GM18909 (cell line): ENCODE measurements around the gene FABP1.

ENCODE experiments used
- ATAC-seq: cut with Tn5 transposase; IDR thresholded peaks from one replicate; pipeline ENCODE4 v1.9.1; 2021; ENCODE audit warnings: mild to moderate bottlenecking; ENCODE audit not compliant: unreplicated experiment, poor library complexity

The FABP1 gene

GRCh38 chr2:88085602-88086001, 42.3 kb downstream of the FABP1 start:
- no peak for ATAC-seq

- no peak for ATAC-seq
Observed at GRCh38 chr2:88085099-88085498, 42.8 kb downstream of the FABP1 start.

GRCh38 chr2:88082781-88083180, 45.1 kb downstream of the FABP1 start:
- ATAC-seq, result no peak

- ATAC-seq, result no peak
Observed at GRCh38 chr2:88081924-88082608, 45.8 kb downstream of the FABP1 start.

GRCh38 chr2:88080545-88080944, 47.3 kb downstream of the FABP1 start:
- ATAC-seq, result no peak

GRCh38 chr2:88078643-88079172, 49.2 kb downstream of the FABP1 start:
- no peak for ATAC-seq

GRCh38 chr2:88077080-88077479, 50.8 kb downstream of the FABP1 start:
- no peak for ATAC-seq

- ATAC-seq, result no peak
Observed at GRCh38 chr2:88074854-88075292, 53.0 kb downstream of the FABP1 start.

- no peak for ATAC-seq
Observed at GRCh38 chr2:88074150-88074549, 53.7 kb downstream of the FABP1 start.
